NOMO-1 treated with DMSO at 0.1 percent for 48 hours (cell line): Measurements from ENCODE around the gene CYP2J2.
"Not testable (repeated sequence)": the region's sequence is repeated elsewhere in the genome, so short reads cannot be mapped to it uniquely, and the experiment has no call there.

ENCODE experiments used
- DNase-seq: peaks from one replicate; lab custom pipeline; 2025; ENCODE audit not compliant: unreplicated experiment; lab: John Stamatoyannopoulos, UW

The CYP2J2 gene

GRCh38 chr1:59926381-59927123 lies at the start of gene CYP2J2:
TSS of gene CYP2J2 (minus strand) at chr1:59926773. CDS start at chr1:59926746, 27 bp downstream.
- DNase-seq, result no peak

GRCh38 chr1:59973719-59974118 lies 47.1 kb upstream of the CYP2J2 start:
- no peak for DNase-seq

- DNase-seq, result no peak
Observed at GRCh38 chr1:59972216-59972927, 45.8 kb upstream of the CYP2J2 start.

GRCh38 chr1:59971464-59971911 lies 44.9 kb upstream of the CYP2J2 start:
- DNase-seq, result peak; percentile 20

GRCh38 chr1:59969542-59970175 lies 43.1 kb upstream of the CYP2J2 start:
- not testable (repeated sequence) for DNase-seq

- not testable (repeated sequence) for DNase-seq
Observed at GRCh38 chr1:59968746-59969145, 42.2 kb upstream of the CYP2J2 start.

GRCh38 chr1:59967780-59968179 lies 41.2 kb upstream of the CYP2J2 start:
- DNase-seq, result no peak

- DNase-seq, result no peak
Observed at GRCh38 chr1:59967141-59967697, 40.6 kb upstream of the CYP2J2 start.

GRCh38 chr1:59952065-59952464 lies 25.5 kb upstream of the CYP2J2 start:
- DNase-seq, result no peak

- no peak for DNase-seq
Observed at GRCh38 chr1:59949648-59950047, 23.1 kb upstream of the CYP2J2 start.

- no peak for DNase-seq
Observed at GRCh38 chr1:59948990-59949389, 22.4 kb upstream of the CYP2J2 start.

GRCh38 chr1:59947047-59947938 lies 20.7 kb upstream of the CYP2J2 start:
- DNase-seq, result peak; percentile 47

GRCh38 chr1:59945790-59946189 lies 19.2 kb upstream of the CYP2J2 start:
- no peak for DNase-seq

GRCh38 chr1:59939393-59939792 lies 12.8 kb upstream of the CYP2J2 start:
- DNase-seq, result no peak

GRCh38 chr1:59937636-59938210 lies 11.2 kb upstream of the CYP2J2 start:
- no peak for DNase-seq

- no peak for DNase-seq
Observed at GRCh38 chr1:59936358-59936821, 9.8 kb upstream of the CYP2J2 start.

GRCh38 chr1:59928996-59929395 lies 2.4 kb upstream of the CYP2J2 start:
- no peak for DNase-seq

- no peak for DNase-seq
Observed at GRCh38 chr1:59927213-59927612, 640 bp upstream of the CYP2J2 start.

GRCh38 chr1:59924653-59925052 lies 1.9 kb downstream of the CYP2J2 start:
- DNase-seq, result no peak

GRCh38 chr1:59921258-59921899 lies 5.2 kb downstream of the CYP2J2 start:
- not testable (repeated sequence) for DNase-seq
